ENCODE results near the gene HELZ. TPM values are rescaled to one million over a fixed set of nuclear protein-coding genes. Genes with fewer than 3 reads are reported as not detected.
"Not testable (repeated sequence)": the region's sequence is repeated elsewhere in the genome, so short reads cannot be mapped to it uniquely, and the experiment has no call there.

Gene HELZ
- total and polyA plus RNA-seq, 2 donors from 2014 or later: 2.8 to 58.8 TPM

- no peak for DNase-seq
- no peaks in the 10 kb centered on the region for H3K4me1 ChIP-seq (ENCODE audit: control insufficient read depth in 2 of 3, insufficient read depth in 2 of 3, low read depth in 1 of 3, low read length in 3 of 3)
- no peaks in the 10 kb centered on the region for H3K27me3 ChIP-seq (ENCODE audit: control insufficient read depth, insufficient read depth, low read length)
- no peak overlapping the region for H3K27ac ChIP-seq (ENCODE audit: low read depth in 2 of 2, low read length in 2 of 2)
- H3K4me3 ChIP-seq (ENCODE audit: low read length in 3 of 3): no peak overlapping the region
- intact Hi-C loops (cut with DNase I): no loop called here
- H3K9me3 ChIP-seq (ENCODE audit: control insufficient read depth in 2 of 3, insufficient read depth in 1 of 3, low read length in 3 of 3): no peaks in the 10 kb centered on the region
- FAIRE-seq: no peak
- H3K9ac ChIP-seq (ENCODE audit: low read length in 3 of 3): no peak overlapping the region
- no peaks in the 10 kb centered on the region for H3K36me3 ChIP-seq (ENCODE audit: control insufficient read depth in 2 of 3, insufficient read depth in 3 of 3, low read length in 3 of 3)
- TF ChIP-seq CTCF (IDR thresholded peaks at IDR 0.05; ENCODE audit: borderline replicate concordance, extremely low read depth, insufficient read depth): no peak
Observed at GRCh38 chr17:67290711-67291291, 45.8 kb upstream of the HELZ start.

- no peak overlapping the region for H3K9ac ChIP-seq (ENCODE audit: low read length in 3 of 3)
- H3K27ac ChIP-seq (ENCODE audit: low read depth in 2 of 2, low read length in 2 of 2): no peak overlapping the region
- no peaks in the 10 kb centered on the region for H3K4me1 ChIP-seq (ENCODE audit: control insufficient read depth in 2 of 3, insufficient read depth in 2 of 3, low read depth in 1 of 3, low read length in 3 of 3)
- intact Hi-C loops (cut with DNase I): no loop called here
- DNase-seq (no peak), FAIRE-seq (no peak)
- no peaks in the 10 kb centered on the region for H3K9me3 ChIP-seq (ENCODE audit: control insufficient read depth in 2 of 3, insufficient read depth in 1 of 3, low read length in 3 of 3)
- no peaks in the 10 kb centered on the region for H3K36me3 ChIP-seq (ENCODE audit: control insufficient read depth in 2 of 3, insufficient read depth in 3 of 3, low read length in 3 of 3)
- H3K4me3 ChIP-seq (ENCODE audit: low read length in 3 of 3): no peak overlapping the region
- no peak for TF ChIP-seq CTCF (IDR thresholded peaks at IDR 0.05; ENCODE audit: borderline replicate concordance, extremely low read depth, insufficient read depth)
- no peaks in the 10 kb centered on the region for H3K27me3 ChIP-seq (ENCODE audit: control insufficient read depth, insufficient read depth, low read length)
Observed at GRCh38 chr17:67290244-67290643, 45.2 kb upstream of the HELZ start.

GRCh38 chr17:67289181-67289876 lies 44.3 kb upstream of the HELZ start:
- Histone ChIP-seq H3K27me3 (ENCODE audit: control insufficient read depth, insufficient read depth, low read length) (no peaks in the 10 kb centered on the region), H3K9ac (ENCODE audit: low read length in 3 of 3) (no peak overlapping the region), H3K4me1 (ENCODE audit: control insufficient read depth in 2 of 3, insufficient read depth in 2 of 3, low read depth in 1 of 3, low read length in 3 of 3) (no peaks in the 10 kb centered on the region), H3K9me3 (ENCODE audit: control insufficient read depth in 2 of 3, insufficient read depth in 1 of 3, low read length in 3 of 3) (no peaks in the 10 kb centered on the region), H3K27ac (ENCODE audit: low read depth in 2 of 2, low read length in 2 of 2) (no peak overlapping the region), H3K36me3 (ENCODE audit: control insufficient read depth in 2 of 3, insufficient read depth in 3 of 3, low read length in 3 of 3) (no peaks in the 10 kb centered on the region), H3K4me3 (ENCODE audit: low read length in 3 of 3) (no peak overlapping the region)
- FAIRE-seq: no peak
- intact Hi-C loops (cut with DNase I): no loop called here
- no peak for TF ChIP-seq CTCF (IDR thresholded peaks at IDR 0.05; ENCODE audit: borderline replicate concordance, extremely low read depth, insufficient read depth)
- peak; percentile 27 to 92 (median 44) for DNase-seq

- H3K9me3 ChIP-seq (ENCODE audit: control insufficient read depth in 2 of 3, insufficient read depth in 1 of 3, low read length in 3 of 3); H3K4me1 ChIP-seq (ENCODE audit: control insufficient read depth in 2 of 3, insufficient read depth in 2 of 3, low read depth in 1 of 3, low read length in 3 of 3); intact Hi-C loops (cut with DNase I); DNase-seq; H3K9ac ChIP-seq (ENCODE audit: low read length in 3 of 3); H3K4me3 ChIP-seq (ENCODE audit: low read length in 3 of 3); H3K36me3 ChIP-seq (ENCODE audit: control insufficient read depth in 2 of 3, insufficient read depth in 3 of 3, low read length in 3 of 3); H3K27me3 ChIP-seq (ENCODE audit: control insufficient read depth, insufficient read depth, low read length); H3K27ac ChIP-seq (ENCODE audit: low read depth in 2 of 2, low read length in 2 of 2); FAIRE-seq: not testable (repeated sequence)
Observed at GRCh38 chr17:67286826-67287225, 41.8 kb upstream of the HELZ start.

Data from kidney (tissue), 14 donors.